Measurements from ENCODE around the gene GRM8. TPM values are rescaled to one million over a fixed set of nuclear protein-coding genes. Genes with fewer than 3 reads are reported as not detected.

The GRM8 gene
- total RNA-seq, 1 experiment from 2014 or later = not detected

DNA sequence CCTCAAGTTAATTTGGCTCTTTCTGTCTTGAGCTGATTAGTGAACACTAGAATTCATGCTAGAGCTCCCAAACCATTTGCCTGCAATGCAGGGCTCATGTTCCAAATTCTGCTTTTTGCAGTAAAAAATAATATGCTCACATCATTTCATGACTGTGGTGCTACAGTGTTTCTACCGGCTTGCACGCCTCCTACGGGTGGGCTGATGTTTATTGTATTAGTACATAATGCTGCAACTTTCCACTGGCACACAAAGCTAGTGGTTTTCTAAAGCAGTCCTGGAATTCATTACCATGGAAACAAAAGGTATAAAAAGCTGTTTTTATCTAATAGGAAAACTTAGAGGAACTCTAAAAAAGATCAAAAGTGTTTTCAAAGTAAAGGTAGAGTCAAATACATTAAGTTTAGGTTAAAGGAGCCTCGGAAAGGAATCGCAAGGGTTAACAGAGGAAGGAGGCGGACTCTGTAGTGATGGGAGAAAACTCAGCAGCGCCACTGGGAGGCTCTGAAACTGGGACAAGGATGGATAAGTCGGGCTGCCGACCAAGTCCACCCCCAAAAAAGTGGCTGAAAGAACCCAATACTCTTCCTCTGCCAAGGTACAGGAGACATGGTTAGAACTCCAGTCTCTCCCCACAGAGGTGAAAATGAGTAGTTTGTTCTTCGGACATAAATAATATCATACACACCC is 25.9 kb downstream of the GRM8 start:
- Histone ChIP-seq H3K9me3 (ENCODE audit: control insufficient read depth, insufficient read depth, low read depth, low read length) (no peaks in the 10 kb centered on the region), H3K4me3 (ENCODE audit: low read depth in 2 of 2, low read length in 2 of 2) (no peak overlapping the region), H3K27me3 (ENCODE audit: control insufficient read depth, insufficient read depth, low read length) (peaks cover 6% of the 10 kb centered on the region; the same call in 1 of the 2 replicates), H3K27ac (ENCODE audit: low read length) (no peak overlapping the region), H3K36me3 (ENCODE audit: control insufficient read depth, insufficient read depth, low read length) (no peaks in the 10 kb centered on the region), H3K4me1 (ENCODE audit: control insufficient read depth, insufficient read depth, low read length) (no peaks in the 10 kb centered on the region)
- ChIA-PET CTCF (no interaction called here), POLR2A (no interaction called here)
- ATAC-seq = no peak
- intact Hi-C loops (cut with micrococcal nuclease; ENCODE audit: unreplicated experiment) (no loop called here), in situ Hi-C loops (cut with HindIII; ENCODE audit: low pct_unique_long_range_greater_than_20kb, low sequenced_read_pairs) (no loop called here)
- DNase-seq (ENCODE audit: low read depth, low spot score) = no peak
- BruUV-seq (replicated peaks) = no TSS peak
- no peak for TF ChIP-seq POLR2AphosphoS5 (IDR thresholded peaks at IDR 0.05; ENCODE audit: low read depth, low read length)
- TF ChIP-seq CTCF (IDR thresholded peaks at IDR 0.05) = no peak; the same call in 1 of the 2 replicates
- TF ChIP-seq, protein P1, sequence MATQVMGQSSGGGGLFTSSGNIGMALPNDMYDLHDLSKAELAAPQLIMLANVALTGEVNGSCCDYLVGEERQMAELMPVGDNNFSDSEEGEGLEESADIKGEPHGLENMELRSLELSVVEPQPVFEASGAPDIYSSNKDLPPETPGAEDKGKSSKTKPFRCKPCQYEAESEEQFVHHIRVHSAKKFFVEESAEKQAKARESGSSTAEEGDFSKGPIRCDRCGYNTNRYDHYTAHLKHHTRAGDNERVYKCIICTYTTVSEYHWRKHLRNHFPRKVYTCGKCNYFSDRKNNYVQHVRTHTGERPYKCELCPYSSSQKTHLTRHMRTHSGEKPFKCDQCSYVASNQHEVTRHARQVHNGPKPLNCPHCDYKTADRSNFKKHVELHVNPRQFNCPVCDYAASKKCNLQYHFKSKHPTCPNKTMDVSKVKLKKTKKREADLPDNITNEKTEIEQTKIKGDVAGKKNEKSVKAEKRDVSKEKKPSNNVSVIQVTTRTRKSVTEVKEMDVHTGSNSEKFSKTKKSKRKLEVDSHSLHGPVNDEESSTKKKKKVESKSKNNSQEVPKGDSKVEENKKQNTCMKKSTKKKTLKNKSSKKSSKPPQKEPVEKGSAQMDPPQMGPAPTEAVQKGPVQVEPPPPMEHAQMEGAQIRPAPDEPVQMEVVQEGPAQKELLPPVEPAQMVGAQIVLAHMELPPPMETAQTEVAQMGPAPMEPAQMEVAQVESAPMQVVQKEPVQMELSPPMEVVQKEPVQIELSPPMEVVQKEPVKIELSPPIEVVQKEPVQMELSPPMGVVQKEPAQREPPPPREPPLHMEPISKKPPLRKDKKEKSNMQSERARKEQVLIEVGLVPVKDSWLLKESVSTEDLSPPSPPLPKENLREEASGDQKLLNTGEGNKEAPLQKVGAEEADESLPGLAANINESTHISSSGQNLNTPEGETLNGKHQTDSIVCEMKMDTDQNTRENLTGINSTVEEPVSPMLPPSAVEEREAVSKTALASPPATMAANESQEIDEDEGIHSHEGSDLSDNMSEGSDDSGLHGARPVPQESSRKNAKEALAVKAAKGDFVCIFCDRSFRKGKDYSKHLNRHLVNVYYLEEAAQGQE (IDR thresholded peaks at IDR 0.05; ENCODE audit: insufficient read depth in 1 of 2, low read depth in 2 of 2, low read length in 1 of 2) = no peak
- TF ChIP-seq TCF7L2 (IDR thresholded peaks at IDR 0.05; ENCODE audit: low read depth, low read length) = no peak
- TF ChIP-seq SIN3A (IDR thresholded peaks at IDR 0.05; ENCODE audit: borderline replicate concordance, insufficient read depth, low read depth, low read length) = no peak

- intact Hi-C loops (cut with micrococcal nuclease; ENCODE audit: unreplicated experiment) = no loop called here
- ChIA-PET CTCF (no interaction called here), POLR2A (no interaction called here)
- in situ Hi-C loops (cut with HindIII; ENCODE audit: low pct_unique_long_range_greater_than_20kb, low sequenced_read_pairs) = no loop called here
- Histone ChIP-seq H3K4me3 (ENCODE audit: low read depth in 2 of 2, low read length in 2 of 2) (no peak overlapping the region), H3K36me3 (ENCODE audit: control insufficient read depth, insufficient read depth, low read length) (no peaks in the 10 kb centered on the region), H3K27me3 (ENCODE audit: control insufficient read depth, insufficient read depth, low read length) (peaks cover under 1% of the 10 kb centered on the region; the same call in 1 of the 2 replicates), H3K9me3 (ENCODE audit: control insufficient read depth, insufficient read depth, low read depth, low read length) (no peaks in the 10 kb centered on the region), H3K27ac (ENCODE audit: low read length) (no peak overlapping the region), H3K4me1 (ENCODE audit: control insufficient read depth, insufficient read depth, low read length) (no peaks in the 10 kb centered on the region)
- ATAC-seq (no peak), DNase-seq (ENCODE audit: low read depth, low spot score) (no peak)
- BruUV-seq (replicated peaks) = no TSS peak
- TF ChIP-seq CTCF (IDR thresholded peaks at IDR 0.05) = no peak
- TF ChIP-seq, protein P1 (IDR thresholded peaks at IDR 0.05; ENCODE audit: insufficient read depth in 1 of 2, low read depth in 2 of 2, low read length in 1 of 2) = no peak
- TF ChIP-seq SIN3A (IDR thresholded peaks at IDR 0.05; ENCODE audit: borderline replicate concordance, insufficient read depth, low read depth, low read length) = no peak
Observed at GRCh38 chr7:127221731-127222130, 31.0 kb downstream of the GRM8 start.
